Activated CD8-positive, alpha-beta memory T cell treated with anti-CD3 and anti-CD28 coated beads, Interleukin-2, amount 50 U/mL, for 48 hours (primary cell): ENCODE measurements around the gene RGS7.
"Not testable (repeated sequence)": the region's sequence is repeated elsewhere in the genome, so short reads cannot be mapped to it uniquely, and the experiment has no call there.

Experiments used
- DNase-seq: peaks from one replicate; pipeline ENCODE4 v3.0.0-alpha.2; 2020

RGS7 gene

GRCh38 chr1:241068359-241068758 lies 288.6 kb downstream of the RGS7 start:
- DNase-seq = no peak

GRCh38 chr1:241063276-241063675 lies 293.7 kb downstream of the RGS7 start:
- no peak for DNase-seq

- DNase-seq = no peak
These were observed 295.9 kb downstream of the RGS7 start for GRCh38 chr1:241061062-241061461.

- no peak for DNase-seq
These were observed 308.4 kb downstream of the RGS7 start for GRCh38 chr1:241048622-241049021.

GRCh38 chr1:241045659-241046058 lies 311.3 kb downstream of the RGS7 start:
- no peak for DNase-seq

- DNase-seq = no peak
These were observed 322.6 kb downstream of the RGS7 start for GRCh38 chr1:241034203-241034936.

GRCh38 chr1:241024834-241025233 lies 332.2 kb downstream of the RGS7 start:
- no peak for DNase-seq

- DNase-seq = no peak
These were observed 334.6 kb downstream of the RGS7 start for GRCh38 chr1:241022366-241022765.

- DNase-seq = no peak
These were observed 335.9 kb downstream of the RGS7 start for GRCh38 chr1:241020851-241021697.

GRCh38 chr1:241012708-241013340 lies 344.2 kb downstream of the RGS7 start:
- no peak for DNase-seq

GRCh38 chr1:241007668-241008067 lies 349.3 kb downstream of the RGS7 start:
- no peak for DNase-seq

GRCh38 chr1:240999826-241000225 lies 357.2 kb downstream of the RGS7 start:
- no peak for DNase-seq

- no peak for DNase-seq
These were observed 358.5 kb downstream of the RGS7 start for GRCh38 chr1:240998441-240999015.

- DNase-seq = no peak
These were observed 359.0 kb downstream of the RGS7 start for GRCh38 chr1:240998024-240998423.

- no peak for DNase-seq
These were observed 364.0 kb downstream of the RGS7 start for GRCh38 chr1:240993004-240993403.

GRCh38 chr1:240991230-240991629 lies 365.8 kb downstream of the RGS7 start:
- DNase-seq = no peak

- no peak for DNase-seq
These were observed 369.1 kb downstream of the RGS7 start for GRCh38 chr1:240987928-240988327.

GRCh38 chr1:240985081-240985480 lies 371.9 kb downstream of the RGS7 start:
- DNase-seq = no peak

GRCh38 chr1:240980342-240980741 lies 376.7 kb downstream of the RGS7 start:
- no peak for DNase-seq

GRCh38 chr1:240976685-240977084 lies 380.3 kb downstream of the RGS7 start:
- DNase-seq = no peak

- no peak for DNase-seq
These were observed 383.1 kb downstream of the RGS7 start for GRCh38 chr1:240973875-240974274.

GRCh38 chr1:240972059-240972458 lies 384.9 kb downstream of the RGS7 start:
- DNase-seq = not testable (repeated sequence)

- DNase-seq = no peak
These were observed 386.8 kb downstream of the RGS7 start for GRCh38 chr1:240970253-240970652.
